GM11168 (cell line): ENCODE results near the gene KCNB1.
"Not testable (repeated sequence)": the region's sequence is repeated elsewhere in the genome, so short reads cannot be mapped to it uniquely, and the experiment has no call there.

Source experiments
- in situ Hi-C: fragments of 300-500 bp; cut with MboI; formaldehyde crosslinking; loops from one replicate; pipeline ENCODE4 v1.12.0; 2022; ENCODE audit warnings: low sequenced_read_pairs; ENCODE audit not compliant: unreplicated experiment

The KCNB1 gene

GRCh38 chr20:49339123-49339522, 143.3 kb downstream of the KCNB1 start:
- in situ Hi-C loops: loop anchor here (10.0 to 25.0 kb wide), 2 partner anchors 266 to 523 kb away; no protein-coding TSS in a partner anchor

GRCh38 chr20:49338061-49338460, 144.4 kb downstream of the KCNB1 start:
- in situ Hi-C loops: loop anchor here (10.0 to 25.0 kb wide), 2 partner anchors 267 to 524 kb away; no protein-coding TSS in a partner anchor

- in situ Hi-C loops: loop anchor here (10.0 to 25.0 kb wide), 2 partner anchors 267 to 525 kb away; no protein-coding TSS in a partner anchor
Measured at GRCh38 chr20:49337357-49337756, 145.1 kb downstream of the KCNB1 start.

GRCh38 chr20:49336786-49337185, 145.7 kb downstream of the KCNB1 start:
- in situ Hi-C loops: loop anchor here (10.0 to 25.0 kb wide), 2 partner anchors 268 to 526 kb away; no protein-coding TSS in a partner anchor

GRCh38 chr20:49335476-49335875, 147.0 kb downstream of the KCNB1 start:
- in situ Hi-C loops: loop anchor here (10.0 to 25.0 kb wide), 2 partner anchors 269 to 527 kb away; no protein-coding TSS in a partner anchor

GRCh38 chr20:49330701-49331615, 151.5 kb downstream of the KCNB1 start:
- in situ Hi-C loops: loop anchor here (10.0 to 25.0 kb wide), 2 partner anchors 274 to 531 kb away; no protein-coding TSS in a partner anchor

- in situ Hi-C loops: loop anchor here (25.0 kb wide), 1 partner anchor 534 kb away; no protein-coding TSS in a partner anchor
Measured at GRCh38 chr20:49328790-49329189, 153.7 kb downstream of the KCNB1 start.

GRCh38 chr20:49326026-49326425, 156.4 kb downstream of the KCNB1 start:
- in situ Hi-C loops: loop anchor here (25.0 kb wide), 1 partner anchor 536 kb away; no protein-coding TSS in a partner anchor

GRCh38 chr20:49324306-49324705, 158.2 kb downstream of the KCNB1 start:
- in situ Hi-C loops: no loop called here

- in situ Hi-C loops: no loop called here
Measured at GRCh38 chr20:49323622-49324238, 158.7 kb downstream of the KCNB1 start.

GRCh38 chr20:49320460-49320859, 162.0 kb downstream of the KCNB1 start:
- in situ Hi-C loops: no loop called here

- in situ Hi-C loops: no loop called here
Measured at GRCh38 chr20:49319208-49319809, 163.2 kb downstream of the KCNB1 start.

GRCh38 chr20:49318430-49319207, 163.8 kb downstream of the KCNB1 start:
- in situ Hi-C loops: no loop called here

- in situ Hi-C loops: no loop called here
Measured at GRCh38 chr20:49318091-49318429, 164.4 kb downstream of the KCNB1 start.

- in situ Hi-C loops: no loop called here
Measured at GRCh38 chr20:49316704-49317103, 165.8 kb downstream of the KCNB1 start.

- in situ Hi-C loops: no loop called here
Measured at GRCh38 chr20:49315580-49315979, 166.9 kb downstream of the KCNB1 start.

GRCh38 chr20:49314052-49314451, 168.4 kb downstream of the KCNB1 start:
- in situ Hi-C loops: not testable (repeated sequence)
